Right atrium auricular region (tissue), 2 donors: ENCODE results near the gene NDUFB7. TPM values are rescaled to one million over a fixed set of nuclear protein-coding genes. Genes with fewer than 3 reads are reported as not detected.
"Not testable (repeated sequence)": the region's sequence is repeated elsewhere in the genome, so short reads cannot be mapped to it uniquely, and the experiment has no call there.

Experiments used
- DNase-seq: peaks from one replicate; pipeline ENCODE4 v3.0.0-alpha.2; 2019; ENCODE audit warnings: low spot score
- H3K27ac ChIP-seq, 2 donors: fragments of 200-600 bp; sonication (generic); 1 replicate in 1 of 2; 2 replicates in 1 of 2; pipeline ENCODE4 v1.5.1; 2016 to 2019
- H3K27me3 ChIP-seq, 2 donors: fragments of 200-600 bp; sonication (generic); one replicate each; pipeline versions ENCODE4 v1.5.1 to v1.6.0; 2017 to 2019
- H3K36me3 ChIP-seq: fragments of 200-600 bp; sonication (generic); one replicate; pipeline ENCODE4 v1.5.1; 2016
- H3K4me1 ChIP-seq, 2 donors: fragments of 200-600 bp; sonication (generic); one replicate each; pipeline versions ENCODE4 v1.5.1 to v1.6.0; 2017 to 2019
- H3K4me3 ChIP-seq, 2 donors: fragments of 200-600 bp; sonication (generic); 1 replicate in 1 of 2; 2 replicates in 1 of 2; pipeline ENCODE4 v1.5.1; 2017 to 2019; ENCODE audit warnings: mild to moderate bottlenecking in 1 of 2, moderate library complexity in 1 of 2
- H3K9me3 ChIP-seq, 2 donors: fragments of 200-600 bp; sonication (generic); one replicate each; pipeline ENCODE4 v1.5.1; 2019
- total RNA-seq, 2 donors: library from RNA; depleted of rRNA; stranded (reverse); fragments of >200 nt; gene quantifications; one replicate each; pipeline ENCODE4 v1.1.0, GENCODE V29; 2016
- TF ChIP-seq, protein P1 (sequence below), 2 donors: fragments of 200-600 bp; sonication (generic); IDR thresholded peaks; one replicate each; pipeline ENCODE4 v1.5.1; 2019; ENCODE audit warnings: antibody characterized with exemption in 2 of 2

Gene NDUFB7
- total RNA-seq, 2 donors from 2014 or later, result 593 to 729 TPM

DNA sequence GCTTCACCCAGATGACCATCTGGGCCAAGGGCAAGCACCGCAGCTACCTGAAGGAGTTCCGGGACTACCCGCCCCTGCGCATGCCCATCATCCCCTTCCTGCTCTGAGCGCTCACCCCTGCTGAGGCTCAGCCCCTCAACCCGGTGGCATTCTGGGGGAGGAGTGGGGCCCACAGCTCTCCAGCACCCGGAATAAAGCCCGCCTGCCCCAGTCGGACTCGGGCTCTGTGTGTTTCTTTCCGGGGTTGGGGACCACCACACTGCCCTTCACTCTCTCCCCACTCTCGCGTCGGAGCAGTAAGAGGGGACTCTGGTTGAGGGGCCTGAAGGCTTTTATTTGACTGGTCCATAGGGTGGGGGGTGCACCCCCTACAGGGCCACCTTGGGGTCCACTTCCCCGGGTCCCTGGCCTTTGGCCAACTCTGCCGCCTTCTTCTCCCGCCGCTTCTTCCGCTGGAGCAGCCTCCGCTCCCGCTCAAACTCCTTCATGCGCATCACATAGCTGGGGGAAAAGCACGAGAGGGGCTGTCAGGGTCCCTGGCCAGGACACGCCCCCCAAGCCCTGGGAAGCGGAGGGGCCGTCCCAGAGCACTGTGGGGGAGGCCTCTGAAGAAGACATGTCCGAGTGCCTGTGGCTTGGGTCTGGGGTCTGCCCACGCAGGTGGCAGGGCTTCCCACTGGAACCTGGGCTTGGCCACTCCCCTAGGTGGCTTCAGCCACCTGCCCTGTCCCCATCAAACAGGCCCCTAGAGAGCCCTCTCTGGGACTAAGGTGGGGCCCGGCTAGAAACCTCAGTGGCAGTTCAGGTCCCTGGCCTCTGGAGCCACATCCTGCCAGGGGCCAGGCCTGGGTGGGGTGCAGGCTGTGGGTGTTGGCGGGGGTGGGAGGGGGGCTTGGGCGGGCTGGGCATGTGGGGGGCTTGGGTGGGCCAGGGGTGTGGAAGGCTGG, 5.8 kb downstream of the NDUFB7 start:
- H3K9me3 ChIP-seq, result no peaks in the 10 kb centered on the region
- no peak overlapping the region for H3K27ac ChIP-seq
- H3K4me3 ChIP-seq, result no peak overlapping the region
- peaks cover 0 to 45% of the 10 kb centered on the region in 2 donors for H3K4me1 ChIP-seq
- TF ChIP-seq, protein P1, sequence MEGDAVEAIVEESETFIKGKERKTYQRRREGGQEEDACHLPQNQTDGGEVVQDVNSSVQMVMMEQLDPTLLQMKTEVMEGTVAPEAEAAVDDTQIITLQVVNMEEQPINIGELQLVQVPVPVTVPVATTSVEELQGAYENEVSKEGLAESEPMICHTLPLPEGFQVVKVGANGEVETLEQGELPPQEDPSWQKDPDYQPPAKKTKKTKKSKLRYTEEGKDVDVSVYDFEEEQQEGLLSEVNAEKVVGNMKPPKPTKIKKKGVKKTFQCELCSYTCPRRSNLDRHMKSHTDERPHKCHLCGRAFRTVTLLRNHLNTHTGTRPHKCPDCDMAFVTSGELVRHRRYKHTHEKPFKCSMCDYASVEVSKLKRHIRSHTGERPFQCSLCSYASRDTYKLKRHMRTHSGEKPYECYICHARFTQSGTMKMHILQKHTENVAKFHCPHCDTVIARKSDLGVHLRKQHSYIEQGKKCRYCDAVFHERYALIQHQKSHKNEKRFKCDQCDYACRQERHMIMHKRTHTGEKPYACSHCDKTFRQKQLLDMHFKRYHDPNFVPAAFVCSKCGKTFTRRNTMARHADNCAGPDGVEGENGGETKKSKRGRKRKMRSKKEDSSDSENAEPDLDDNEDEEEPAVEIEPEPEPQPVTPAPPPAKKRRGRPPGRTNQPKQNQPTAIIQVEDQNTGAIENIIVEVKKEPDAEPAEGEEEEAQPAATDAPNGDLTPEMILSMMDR (IDR thresholded peaks at IDR 0.05), result no peak
- no peak for DNase-seq
- H3K27me3 ChIP-seq, result no peaks in the 10 kb centered on the region
- H3K36me3 ChIP-seq, result peaks cover 14% of the 10 kb centered on the region

DNA sequence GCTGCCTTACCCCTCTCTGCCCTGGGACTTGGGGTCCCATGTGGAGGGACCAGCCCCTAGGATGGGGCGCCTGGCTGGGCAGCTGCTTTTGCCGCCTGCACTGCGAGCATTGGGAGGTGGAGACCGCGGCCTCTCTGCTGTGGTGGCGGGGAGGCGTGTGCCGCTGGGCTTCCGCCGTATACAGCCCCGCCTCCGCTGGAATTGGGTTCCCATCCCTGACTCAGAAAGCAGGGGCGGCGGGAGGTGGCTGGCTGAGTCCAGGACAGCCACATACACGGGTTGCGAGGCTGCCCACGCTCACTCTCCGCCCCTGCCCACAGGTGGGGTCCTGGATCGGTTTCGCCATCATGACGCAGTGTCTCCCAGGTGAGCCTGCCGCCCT, 6.6 kb downstream of the NDUFB7 start:
- Histone ChIP-seq H3K9me3 (no peaks in the 10 kb centered on the region), H3K27me3 (no peaks in the 10 kb centered on the region), H3K4me1 (peaks cover 0 to 45% of the 10 kb centered on the region in 2 donors), H3K36me3 (peaks cover 14% of the 10 kb centered on the region), H3K27ac (no peak overlapping the region), H3K4me3 (no peak overlapping the region)
- no peak for DNase-seq
- TF ChIP-seq, protein P1 (IDR thresholded peaks at IDR 0.05), result no peak

DNA sequence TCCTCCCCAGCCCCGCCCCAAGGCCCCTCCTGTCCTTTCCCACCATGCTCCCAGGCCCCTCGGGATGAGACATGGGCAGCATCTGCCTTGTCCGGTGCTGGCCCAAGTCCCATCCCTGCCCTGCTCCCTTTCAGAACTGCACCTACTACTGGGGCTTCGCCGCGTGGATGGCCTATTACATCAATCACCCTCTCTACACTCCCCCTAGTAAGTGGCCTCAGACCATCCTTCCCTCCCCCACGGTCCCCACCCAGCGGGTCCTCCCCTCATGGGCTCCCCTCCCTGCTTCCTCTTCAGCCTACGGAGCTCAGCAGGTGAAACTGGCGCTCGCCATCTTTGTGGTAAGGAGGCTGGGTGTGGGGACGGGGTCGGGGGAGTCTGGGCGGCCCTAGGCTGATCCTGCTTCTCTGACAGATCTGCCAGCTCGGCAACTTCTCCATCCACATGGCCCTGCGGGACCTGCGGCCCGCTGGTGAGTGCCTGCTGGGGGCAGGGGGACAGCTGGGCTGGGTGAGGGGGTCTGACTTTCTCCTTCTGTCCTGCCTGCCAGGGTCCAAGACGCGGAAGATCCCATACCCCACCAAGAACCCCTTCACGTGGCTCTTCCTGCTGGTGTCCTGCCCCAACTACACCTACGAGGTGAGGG, 7.1 kb downstream of the NDUFB7 start:
- H3K4me1 ChIP-seq, result peaks cover 0 to 45% of the 10 kb centered on the region in 2 donors
- not testable (repeated sequence) for H3K4me3 ChIP-seq, H3K27me3 ChIP-seq, DNase-seq, H3K9me3 ChIP-seq, H3K27ac ChIP-seq
- peaks cover 14% of the 10 kb centered on the region for H3K36me3 ChIP-seq

DNA sequence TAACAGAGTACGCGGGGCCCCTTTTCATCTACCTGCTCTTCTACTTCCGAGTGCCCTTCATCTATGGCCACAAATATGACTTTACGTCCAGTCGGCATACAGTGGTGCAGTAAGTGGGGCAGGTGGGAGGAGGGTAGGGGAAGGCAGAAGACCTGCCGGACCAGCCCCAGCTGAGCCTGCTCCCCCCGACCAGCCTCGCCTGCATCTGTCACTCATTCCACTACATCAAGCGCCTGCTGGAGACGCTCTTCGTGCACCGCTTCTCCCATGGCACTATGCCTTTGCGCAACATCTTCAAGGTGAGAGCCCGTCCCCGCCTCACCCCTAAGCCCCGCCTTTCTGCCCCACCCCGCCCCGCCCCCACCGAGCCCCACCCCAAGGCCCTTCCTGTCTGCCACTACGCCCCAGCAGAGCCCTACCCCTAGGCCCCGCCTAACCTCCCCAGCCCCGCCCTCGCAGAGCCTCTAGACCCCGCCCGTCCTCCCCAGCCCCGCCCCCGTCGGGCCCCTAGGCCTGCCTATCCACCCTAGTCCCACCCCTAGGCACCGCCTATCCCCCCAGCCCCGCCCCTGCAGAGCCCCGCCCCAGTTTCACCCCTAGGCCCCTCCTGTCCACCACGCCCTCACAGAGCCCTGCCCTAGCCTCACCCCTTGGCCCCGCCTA, 7.7 kb downstream of the NDUFB7 start:
- H3K4me3 ChIP-seq, result no peak overlapping the region
- H3K9me3 ChIP-seq, result no peaks in the 10 kb centered on the region
- DNase-seq, result no peak
- TF ChIP-seq, protein P1 (IDR thresholded peaks at IDR 0.05), result no peak
- peak overlapping the region; percentile 16 to 95 for H3K27ac ChIP-seq
- H3K36me3 ChIP-seq, result peaks cover 14% of the 10 kb centered on the region
- peaks cover 0 to 49% of the 10 kb centered on the region in 2 donors for H3K4me1 ChIP-seq
- no peaks in the 10 kb centered on the region for H3K27me3 ChIP-seq

DNA sequence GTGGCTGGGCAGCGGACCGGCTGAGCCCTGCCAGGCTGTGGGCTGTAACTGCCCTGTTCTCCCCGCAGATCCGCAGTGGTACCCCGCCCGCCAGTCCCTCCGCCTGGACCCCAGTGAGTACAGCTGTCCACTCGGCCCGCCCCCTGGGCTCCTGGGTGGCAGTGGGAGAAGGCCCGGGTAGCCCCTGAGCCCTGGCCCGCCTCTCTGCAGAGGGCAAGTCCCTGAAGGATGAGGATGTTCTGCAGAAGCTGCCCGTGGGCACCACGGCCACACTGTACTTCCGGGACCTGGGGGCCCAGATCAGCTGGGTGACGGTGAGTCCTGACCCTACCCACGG, 8.3 kb downstream of the NDUFB7 start:
- peaks cover 0 to 54% of the 10 kb centered on the region in 2 donors for H3K4me1 ChIP-seq
- H3K9me3 ChIP-seq, result no peaks in the 10 kb centered on the region
- H3K36me3 ChIP-seq, result peaks cover 14% of the 10 kb centered on the region
- H3K4me3 ChIP-seq, result no peak overlapping the region
- TF ChIP-seq, protein P1 (IDR thresholded peaks at IDR 0.05), result no peak
- no peaks in the 10 kb centered on the region for H3K27me3 ChIP-seq
- no peak for DNase-seq
- H3K27ac ChIP-seq, result peak overlapping the region; percentile 91 to 95
